ENCODE measurements around the gene ANKMY1.

DNA sequence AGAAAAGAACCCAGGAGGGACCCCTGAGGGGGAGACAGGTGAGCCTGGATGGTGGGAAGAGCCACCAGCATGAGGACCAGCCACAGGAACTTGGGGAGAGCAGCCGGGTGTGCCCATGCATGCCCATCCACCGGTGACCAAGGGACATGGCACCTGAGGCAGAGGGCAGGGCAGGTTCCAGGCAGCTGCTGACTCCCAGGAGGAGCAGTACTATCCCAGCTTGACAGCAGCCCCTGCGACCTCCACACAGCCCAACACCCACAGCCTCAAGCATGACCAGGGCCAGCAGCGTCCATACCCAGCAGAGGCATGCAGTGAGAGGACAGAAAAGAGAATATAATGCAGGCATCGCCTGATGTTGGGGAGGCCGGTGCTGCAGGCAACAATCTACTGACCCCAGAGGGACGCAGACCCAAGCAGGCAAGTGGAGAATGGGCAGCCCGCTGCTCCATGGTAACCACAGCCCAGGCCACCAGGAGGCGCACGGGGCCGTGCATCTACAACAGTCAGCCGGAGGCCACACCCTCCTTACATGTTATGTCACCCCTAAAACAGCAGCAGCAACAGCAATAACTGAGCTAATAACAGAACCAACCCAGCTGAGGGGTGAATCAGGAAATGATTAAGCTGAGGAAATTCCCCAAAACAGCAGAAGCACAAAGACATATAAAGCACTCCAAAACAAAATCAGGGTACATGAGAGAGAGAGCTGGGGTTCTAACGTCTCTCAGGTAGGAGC lies 44.1 kb downstream of the ANKMY1 start:
- TF ChIP-seq ZFX (IDR thresholded peaks at IDR 0.05), result no peak
- no peak for TF ChIP-seq POLR2A (IDR thresholded peaks at IDR 0.05; ENCODE audit: borderline replicate concordance, extremely low read depth, insufficient read depth, insufficient read length)
- peak; percentile 71 to 97 (median 96); a peak in 5 of 6 replicates for TF ChIP-seq CTCF (IDR thresholded peaks at IDR 0.05 in 2 of 3, conservative IDR thresholded peaks at IDR 0.05 in 1 of 3; ENCODE audit: borderline replicate concordance in 1 of 3, insufficient read depth in 1 of 3, low read depth in 2 of 3, low read length in 2 of 3)
- TF ChIP-seq, protein P1, sequence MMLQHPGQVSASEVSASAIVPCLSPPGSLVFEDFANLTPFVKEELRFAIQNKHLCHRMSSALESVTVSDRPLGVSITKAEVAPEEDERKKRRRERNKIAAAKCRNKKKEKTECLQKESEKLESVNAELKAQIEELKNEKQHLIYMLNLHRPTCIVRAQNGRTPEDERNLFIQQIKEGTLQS (IDR thresholded peaks at IDR 0.05), result no peak
- TF ChIP-seq, protein P2, sequence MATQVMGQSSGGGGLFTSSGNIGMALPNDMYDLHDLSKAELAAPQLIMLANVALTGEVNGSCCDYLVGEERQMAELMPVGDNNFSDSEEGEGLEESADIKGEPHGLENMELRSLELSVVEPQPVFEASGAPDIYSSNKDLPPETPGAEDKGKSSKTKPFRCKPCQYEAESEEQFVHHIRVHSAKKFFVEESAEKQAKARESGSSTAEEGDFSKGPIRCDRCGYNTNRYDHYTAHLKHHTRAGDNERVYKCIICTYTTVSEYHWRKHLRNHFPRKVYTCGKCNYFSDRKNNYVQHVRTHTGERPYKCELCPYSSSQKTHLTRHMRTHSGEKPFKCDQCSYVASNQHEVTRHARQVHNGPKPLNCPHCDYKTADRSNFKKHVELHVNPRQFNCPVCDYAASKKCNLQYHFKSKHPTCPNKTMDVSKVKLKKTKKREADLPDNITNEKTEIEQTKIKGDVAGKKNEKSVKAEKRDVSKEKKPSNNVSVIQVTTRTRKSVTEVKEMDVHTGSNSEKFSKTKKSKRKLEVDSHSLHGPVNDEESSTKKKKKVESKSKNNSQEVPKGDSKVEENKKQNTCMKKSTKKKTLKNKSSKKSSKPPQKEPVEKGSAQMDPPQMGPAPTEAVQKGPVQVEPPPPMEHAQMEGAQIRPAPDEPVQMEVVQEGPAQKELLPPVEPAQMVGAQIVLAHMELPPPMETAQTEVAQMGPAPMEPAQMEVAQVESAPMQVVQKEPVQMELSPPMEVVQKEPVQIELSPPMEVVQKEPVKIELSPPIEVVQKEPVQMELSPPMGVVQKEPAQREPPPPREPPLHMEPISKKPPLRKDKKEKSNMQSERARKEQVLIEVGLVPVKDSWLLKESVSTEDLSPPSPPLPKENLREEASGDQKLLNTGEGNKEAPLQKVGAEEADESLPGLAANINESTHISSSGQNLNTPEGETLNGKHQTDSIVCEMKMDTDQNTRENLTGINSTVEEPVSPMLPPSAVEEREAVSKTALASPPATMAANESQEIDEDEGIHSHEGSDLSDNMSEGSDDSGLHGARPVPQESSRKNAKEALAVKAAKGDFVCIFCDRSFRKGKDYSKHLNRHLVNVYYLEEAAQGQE (IDR thresholded peaks at IDR 0.05; ENCODE audit: low read depth), result no peak
- no peak for TF ChIP-seq FOSL1 (IDR thresholded peaks at IDR 0.05; ENCODE audit: low read depth)
- TF ChIP-seq YY1 (IDR thresholded peaks at IDR 0.05; ENCODE audit: extremely low read depth, insufficient replicate concordance, low read depth, low read length), result no peak
- TF ChIP-seq POLR2AphosphoS5 (IDR thresholded peaks at IDR 0.05; ENCODE audit: low read depth, low read length), result no peak
- TF ChIP-seq, protein P3, sequence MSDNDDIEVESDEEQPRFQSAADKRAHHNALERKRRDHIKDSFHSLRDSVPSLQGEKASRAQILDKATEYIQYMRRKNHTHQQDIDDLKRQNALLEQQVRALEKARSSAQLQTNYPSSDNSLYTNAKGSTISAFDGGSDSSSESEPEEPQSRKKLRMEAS (IDR thresholded peaks at IDR 0.05), result no peak
- no peak for TF ChIP-seq EZH2 (IDR thresholded peaks at IDR 0.05)
- TF ChIP-seq EZH2phosphoT487 (IDR thresholded peaks at IDR 0.05; ENCODE audit: borderline replicate concordance), result no peak
- TF ChIP-seq ZBTB33 (IDR thresholded peaks at IDR 0.05; ENCODE audit: extremely low read depth, insufficient replicate concordance, low read length), result no peak
- TF ChIP-seq SIN3A (IDR thresholded peaks at IDR 0.05; ENCODE audit: low read depth), result no peak
- TF ChIP-seq ZNF274 (IDR thresholded peaks at IDR 0.05; ENCODE audit: low read depth, low read length), result no peak

Data from HCT116 (cell line).